Right ventricle myocardium superior (tissue), 1 donor: ENCODE results near the gene GPR84. TPM values are rescaled to one million over a fixed set of nuclear protein-coding genes. Genes with fewer than 3 reads are reported as not detected.
"Not testable (repeated sequence)": the region's sequence is repeated elsewhere in the genome, so short reads cannot be mapped to it uniquely, and the experiment has no call there.

ENCODE experiments used
- ATAC-seq: fragments of 200-7000 bp; cut with Tn5 transposase; one replicate; pipeline ENCODE4 v1.9.1; 2020; ENCODE audit warnings: mild to moderate bottlenecking; ENCODE audit not compliant: poor library complexity
- DNase-seq: peaks from one replicate; pipeline ENCODE4 v3.0.0-alpha.2; 2020
- intact Hi-C: fragments of 100-400 bp; cut with DNase I; formaldehyde crosslinking; loops from one replicate; pipeline ENCODE4 v1.11.2; 2022
- microRNA-seq: library from miRNA; unstranded; fragments of <30 nt; microRNA quantifications from one replicate; pipeline ENCODE4 v1.2.0, GENCODE V29; 2020
- total RNA-seq: library from RNA; stranded (reverse); fragmentation: NEBNext Ultra II Directional; extraction: Animal tissue kit (Norgen Biotek cat#: 25700); gene quantifications from one replicate; pipeline ENCODE4 v1.2.1, GENCODE V29; 2021
- donor health status: DM: no; HTN: yes; CAD: no; lungs with severe emphysema.

Gene GPR84
- total RNA-seq, 1 donor from 2014 or later = not detected

GRCh38 chr12:54338698-54339296 is 25.5 kb downstream of the GPR84 start:
- no peak for DNase-seq
- no peak for ATAC-seq
- intact Hi-C loops = no loop called here

- intact Hi-C loops = no loop called here
- DNase-seq = no peak
- peak; percentile 56 for ATAC-seq
Measured at GRCh38 chr12:54337854-54338650, 26.2 kb downstream of the GPR84 start.

GRCh38 chr12:54337280-54337842 is 26.9 kb downstream of the GPR84 start:
- no peak for DNase-seq
- peak; percentile 72 for ATAC-seq
- intact Hi-C loops = no loop called here

- no peak for DNase-seq
- intact Hi-C loops = no loop called here
- no peak for ATAC-seq
Measured at GRCh38 chr12:54333420-54334034, 30.8 kb downstream of the GPR84 start.

- no peak for DNase-seq
- ATAC-seq = no peak
Measured at GRCh38 chr12:54331461-54331860, 32.8 kb downstream of the GPR84 start.

GRCh38 chr12:54330442-54330841 is 33.8 kb downstream of the GPR84 start:
- ATAC-seq (no peak), DNase-seq (no peak)
- intact Hi-C loops = no loop called here

More at GRCh38 chr12:54331461-54331860, 32.8 kb downstream of the GPR84 start:
- intact Hi-C loops = no loop called here

GRCh38 chr12:54329759-54330158 is 34.5 kb downstream of the GPR84 start:
- ATAC-seq (no peak), DNase-seq (no peak)
- intact Hi-C loops = no loop called here

DNA sequence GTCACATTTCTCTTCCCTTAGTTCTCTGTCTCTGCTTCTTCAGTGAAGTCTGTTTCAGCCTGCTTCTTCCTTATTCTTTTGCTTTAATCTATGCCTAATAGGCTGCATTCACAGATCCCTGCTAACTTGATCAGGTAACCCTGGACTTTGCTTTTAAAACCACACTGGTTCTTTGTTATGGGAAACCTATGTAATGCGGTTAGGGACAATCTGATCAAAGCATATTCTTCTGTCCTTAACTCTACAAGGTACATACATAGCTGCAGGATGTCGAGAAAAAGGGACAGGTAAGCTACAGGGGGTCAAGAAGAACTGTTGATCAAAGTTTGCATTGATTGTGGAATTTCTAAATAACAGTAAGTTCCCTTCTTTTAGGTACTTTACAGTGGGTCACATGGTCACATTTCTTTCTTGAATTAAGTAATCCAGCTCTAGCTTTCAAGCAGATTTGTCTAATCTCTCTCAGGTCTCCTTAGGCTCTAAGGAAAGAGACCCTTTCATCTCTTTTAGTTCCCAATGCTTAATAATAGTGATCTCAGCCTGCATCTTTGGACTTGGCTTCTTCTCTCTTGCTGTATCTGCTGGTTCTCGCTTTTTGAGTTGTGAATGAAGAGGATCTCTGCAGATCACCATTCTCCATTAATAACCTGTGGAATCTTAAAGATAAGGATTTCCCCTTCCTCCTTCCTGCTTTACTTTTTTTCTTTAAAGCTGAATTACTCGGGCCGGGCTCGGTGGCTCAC is 35.5 kb downstream of the GPR84 start:
- ATAC-seq (no peak), DNase-seq (no peak)
- intact Hi-C loops = no loop called here

- ATAC-seq, intact Hi-C loops, DNase-seq: not testable (repeated sequence)
Measured at GRCh38 chr12:54325442-54326109, 38.7 kb downstream of the GPR84 start.

GRCh38 chr12:54324617-54325441 is 39.5 kb downstream of the GPR84 start, which contains the start of gene COPZ1:
Gene COPZ1, plus strand, starts transcription at chr12:54325131. Its CDS starts 33 bp downstream, at chr12:54325164.
- intact Hi-C loops = no loop called here
- peak; percentile 98 for ATAC-seq
- DNase-seq = peak; percentile 96

DNA sequence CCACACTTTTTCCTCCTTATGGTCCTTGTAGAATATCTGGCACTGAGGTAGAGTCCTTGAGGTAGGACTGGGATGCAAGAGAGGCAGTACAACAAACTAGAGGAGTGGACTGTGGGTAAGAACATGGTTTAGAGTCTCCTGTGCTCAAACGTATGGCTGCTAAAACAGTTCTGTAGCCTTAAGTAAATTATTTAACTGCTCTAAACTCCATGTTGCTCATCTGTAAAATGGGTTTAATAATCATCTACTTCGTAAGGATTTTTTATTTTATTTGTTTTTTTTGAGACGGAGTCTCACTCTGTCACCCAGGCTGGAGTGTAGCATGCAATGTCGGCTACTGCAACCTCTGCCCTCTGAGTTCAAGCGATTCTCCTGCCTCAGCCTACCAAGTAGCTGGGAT is 42.9 kb downstream of the GPR84 start:
- intact Hi-C loops = no loop called here
- ATAC-seq (no peak), DNase-seq (no peak)

Small RNA genes lying within 50 kb of the gene (microRNA-seq; reads per million reads assigned to microRNA genes)
- 146 reads per million, percentile 57 among the genes with 10 or more reads in this experiment for gene MIR148B

Other genes with a start within 250 kb of the GPR84 start
- 16.5 TPM for gene SMUG1, start 175.5 kb downstream of the GPR84 start, total RNA-seq
- 41.0 TPM for gene CBX5, start 84.4 kb downstream of the GPR84 start, total RNA-seq
- gene HNRNPA1, start 83.8 kb downstream of the GPR84 start, total RNA-seq = 389 TPM
- gene NFE2, start 63.5 kb downstream of the GPR84 start, total RNA-seq = 0.40 TPM
- 116 TPM for gene COPZ1, start 39.4 kb downstream of the GPR84 start, total RNA-seq
- 10.7 TPM for gene ZNF385A, start 20.2 kb upstream of the GPR84 start, total RNA-seq
- gene ITGA5, start 54.8 kb upstream of the GPR84 start, total RNA-seq = 51.6 TPM
- gene GTSF1, start 109.1 kb upstream of the GPR84 start, total RNA-seq = not detected
- 7.4 TPM for gene NCKAP1L, start 133.3 kb upstream of the GPR84 start, total RNA-seq
- gene PDE1B, start 185.1 kb upstream of the GPR84 start, total RNA-seq = 2.4 TPM
- 192 TPM for gene PPP1R1A, start 224.2 kb upstream of the GPR84 start, total RNA-seq